NCI-H748 treated with DMSO at 0.1 percent for 48 hours (cell line): ENCODE data around the gene ZBTB45.
"Not testable (repeated sequence)": the region's sequence is repeated elsewhere in the genome, so short reads cannot be mapped to it uniquely, and the experiment has no call there.

Experiments used
- DNase-seq: peaks from one replicate; lab custom pipeline; 2025; lab: John Stamatoyannopoulos, UW

ZBTB45 gene

GRCh38 chr19:58510084-58510862, 9.3 kb downstream of the ZBTB45 start:
- no peak for DNase-seq

- DNase-seq, result no peak
Measured at GRCh38 chr19:58509731-58510083, 9.9 kb downstream of the ZBTB45 start.

- DNase-seq, result not testable (repeated sequence)
Measured at GRCh38 chr19:58507602-58508223, 11.9 kb downstream of the ZBTB45 start.

GRCh38 chr19:58500242-58500641, 19.4 kb downstream of the ZBTB45 start:
- no peak for DNase-seq

- peak; percentile 99 for DNase-seq
Measured at GRCh38 chr19:58499021-58499927, 20.3 kb downstream of the ZBTB45 start.

GRCh38 chr19:58498316-58499020, 21.1 kb downstream of the ZBTB45 start:
- DNase-seq, result no peak

GRCh38 chr19:58497634-58498170, 21.9 kb downstream of the ZBTB45 start:
- no peak for DNase-seq

GRCh38 chr19:58492265-58492664, 27.3 kb downstream of the ZBTB45 start:
- DNase-seq, result no peak

- DNase-seq, result no peak
Measured at GRCh38 chr19:58491393-58491792, 28.2 kb downstream of the ZBTB45 start.

GRCh38 chr19:58484349-58484748, 35.3 kb downstream of the ZBTB45 start:
- not testable (repeated sequence) for DNase-seq

GRCh38 chr19:58483776-58484175, 35.8 kb downstream of the ZBTB45 start:
- DNase-seq, result no peak

GRCh38 chr19:58482372-58482771, 37.2 kb downstream of the ZBTB45 start:
- no peak for DNase-seq

- no peak for DNase-seq
Measured at GRCh38 chr19:58480831-58481230, 38.8 kb downstream of the ZBTB45 start.

- DNase-seq, result no peak
Measured at GRCh38 chr19:58480481-58480830, 39.2 kb downstream of the ZBTB45 start.

- DNase-seq, result no peak
Measured at GRCh38 chr19:58479736-58480480, 39.7 kb downstream of the ZBTB45 start.

- no peak for DNase-seq
Measured at GRCh38 chr19:58479303-58479702, 40.3 kb downstream of the ZBTB45 start.

- no peak for DNase-seq
Measured at GRCh38 chr19:58477871-58478270, 41.7 kb downstream of the ZBTB45 start.

GRCh38 chr19:58477130-58477529, 42.5 kb downstream of the ZBTB45 start:
- DNase-seq, result no peak

GRCh38 chr19:58476498-58477015, 43.1 kb downstream of the ZBTB45 start:
- no peak for DNase-seq

- DNase-seq, result peak; percentile 98
Measured at GRCh38 chr19:58475714-58476497, 43.7 kb downstream of the ZBTB45 start, which contains the start of gene ZNF446. TSS of gene ZNF446 (plus strand) at chr19:58476352. CDS start at chr19:58477219, 867 bp downstream.
